NT2/D1 (cell line): ENCODE results near the gene PHPT1.
"Not testable (repeated sequence)": the region's sequence is repeated elsewhere in the genome, so short reads cannot be mapped to it uniquely, and the experiment has no call there.

Experiments used
- SUZ12 ChIP-seq: IDR thresholded peaks from 2 replicates; pipeline ENCODE4 v1.6.1; 2011; ENCODE audit not compliant: insufficient read length, insufficient read depth; ENCODE audit errors: extremely low read depth
- YY1 ChIP-seq: IDR thresholded peaks from 2 replicates; pipeline ENCODE4 v1.6.1; 2011; ENCODE audit not compliant: insufficient read length, insufficient read depth
- ZNF274 ChIP-seq: IDR thresholded peaks from 2 replicates; pipeline ENCODE4 v1.6.1; 2011; ENCODE audit warnings: mild to moderate bottlenecking, low read depth, low read length

GRCh38 chr9:136843159-136843800 is 5.9 kb upstream of the PHPT1 start:
- not testable (repeated sequence) for TF ChIP-seq SUZ12, YY1, ZNF274
